CD4-positive, alpha-beta memory T cell (primary cell): ENCODE data around the gene SCAPER. TPM values are rescaled to one million over a fixed set of nuclear protein-coding genes. Genes with fewer than 3 reads are reported as not detected.
A peak's percentile ranks its signal among the peaks of the same experiment; 100 is the strongest.
"Not testable (repeated sequence)": the region's sequence is repeated elsewhere in the genome, so short reads cannot be mapped to it uniquely, and the experiment has no call there.

Experiments
- CTCF ChIA-PET: fragments of 350-600 bp; sonication (Branson Sonifier 250); formaldehyde crosslinking; loops from one replicate; lab custom pipeline; 2021; ENCODE audit warnings: inconsistent platforms; ENCODE audit not compliant: partially characterized antibody; lab: Charles Lee
- POLR2A ChIA-PET: fragments of 350-600 bp; sonication (Branson Sonifier 250); formaldehyde crosslinking; loops from one replicate; lab custom pipeline; 2021; ENCODE audit not compliant: partially characterized antibody; lab: Charles Lee
- DNase-seq, 5 donors: peaks; one replicate each; pipeline versions ENCODE4 v3.0.0 to v3.0.0-alpha.2; 2020 to 2022; ENCODE audit warnings: mixed read lengths in 1 of 5
- H3K27ac ChIP-seq: one replicate; pipeline ENCODE4 v1.7.0; 2013; ENCODE audit warnings: low read depth, low read length
- H3K27me3 ChIP-seq: 2 replicates; pipeline ENCODE4 v1.7.0; 2013; ENCODE audit warnings: mild to moderate bottlenecking, low read length, moderate library complexity; ENCODE audit not compliant: insufficient read depth
- H3K36me3 ChIP-seq: 2 replicates; pipeline ENCODE4 v1.7.0; 2013; ENCODE audit warnings: mild to moderate bottlenecking, low read length, moderate library complexity; ENCODE audit not compliant: insufficient read depth
- H3K4me1 ChIP-seq: 2 replicates; pipeline ENCODE4 v1.7.0; 2013; ENCODE audit warnings: mild to moderate bottlenecking, low read length, moderate library complexity; ENCODE audit not compliant: insufficient read depth
- H3K4me3 ChIP-seq, 2 donors: one replicate each; pipeline ENCODE4 v1.7.0; 2013; ENCODE audit warnings: low read length in 2 of 2, mild to moderate bottlenecking in 1 of 2
- H3K9me3 ChIP-seq, 2 donors: one replicate each; pipeline ENCODE4 v1.7.0; 2013; ENCODE audit warnings: low read length in 2 of 2, control low read depth in 1 of 2; ENCODE audit not compliant: control insufficient read depth in 1 of 2
- H3K27ac Mint-ChIP-seq, 7 donors: one replicate each; pipeline ENCODE4 v1.8.0; 2020 to 2021; ENCODE audit warnings: mixed read lengths in 7 of 7, mild to moderate bottlenecking in 6 of 7, inconsistent platforms in 3 of 7, moderate library complexity in 3 of 7
- H3K27me3 Mint-ChIP-seq, 2 donors: one replicate each; pipeline ENCODE4 v1.8.0; 2020 to 2021; ENCODE audit warnings: mixed read lengths in 2 of 2
- H3K36me3 Mint-ChIP-seq, 2 donors: one replicate each; pipeline ENCODE4 v1.8.0; 2020 to 2021; ENCODE audit warnings: mixed read lengths in 2 of 2, inconsistent platforms in 1 of 2, mild to moderate bottlenecking in 1 of 2
- H3K4me1 Mint-ChIP-seq, 4 donors: one replicate each; pipeline ENCODE4 v1.8.0; 2020 to 2021; ENCODE audit warnings: mixed read lengths in 4 of 4, mild to moderate bottlenecking in 1 of 4
- H3K4me3 Mint-ChIP-seq, 8 donors: one replicate each; pipeline ENCODE4 v1.8.0; 2020 to 2021; ENCODE audit warnings: mixed read lengths in 8 of 8, mild to moderate bottlenecking in 7 of 8, moderate library complexity in 6 of 8, inconsistent platforms in 3 of 8
- H3K9me3 Mint-ChIP-seq, 8 donors: one replicate each; pipeline ENCODE4 v1.8.0; 2020 to 2021; ENCODE audit warnings: mixed read lengths in 8 of 8, mild to moderate bottlenecking in 5 of 8, inconsistent platforms in 3 of 8, moderate library complexity in 1 of 8
- intact Hi-C: fragments of 100-400 bp; cut with micrococcal nuclease; formaldehyde crosslinking; loops from one replicate; pipeline ENCODE4 v1.15.1; 2023
- polyA plus RNA-seq, 2 donors: library from polyadenylated mRNA; unstranded; fragments of 300-500 nt; fragmentation: Illumina TruSeq; gene quantifications; one replicate each; pipeline ENCODE4 v1.2.3, GENCODE V29; 2021
- total RNA-seq, 2 experiments: library from RNA; stranded (reverse); gene quantifications; one replicate each; pipeline ENCODE4 v1.2.3, GENCODE V29; 2021

Gene SCAPER
- total and polyA plus RNA-seq, 4 experiments from 2014 or later = 7.2 to 41.4 (median 34.3) TPM

DNA sequence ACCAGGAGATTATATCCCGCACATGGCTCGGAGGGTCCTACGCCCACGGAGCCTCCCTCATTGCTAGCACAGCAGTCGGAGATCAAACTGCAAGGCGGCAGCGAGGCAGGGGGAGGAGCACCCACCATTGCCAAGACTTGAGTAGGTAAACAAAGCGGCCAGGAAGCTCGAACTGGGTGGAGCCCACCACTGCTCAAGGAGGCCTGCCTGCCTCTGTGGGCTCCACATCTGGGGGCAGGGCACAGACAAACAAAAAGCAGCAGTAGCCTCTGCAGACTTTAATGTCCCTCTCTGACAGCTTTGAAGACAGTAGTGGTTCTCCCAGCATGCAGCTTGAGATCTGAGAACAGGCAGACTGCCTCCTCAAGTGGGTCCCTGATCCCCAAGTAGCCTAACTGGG is 86.2 kb downstream of the SCAPER start:
- H3K4me1 ChIP-seq, H3K9me3 ChIP-seq, H3K27me3 ChIP-seq, intact Hi-C loops, H3K9me3 Mint-ChIP-seq, H3K36me3 ChIP-seq, H3K27me3 Mint-ChIP-seq, H3K4me3 ChIP-seq, CTCF ChIA-PET, H3K27ac ChIP-seq: not testable (repeated sequence)
- DNase-seq = peak in 3 of 5 donors; percentile 22 to 59 (median 30)
- POLR2A ChIA-PET = interaction anchor here (0.6 to 0.7 kb wide), 2 partner anchors 17 to 52 kb away, joined by 3 read pairs; no protein-coding TSS in a partner anchor
- peak overlapping the region in 3 of 7 donors; percentile 93 for H3K27ac Mint-ChIP-seq
- H3K4me1 Mint-ChIP-seq = peaks cover 21 to 41% (median 31%) of the 10 kb centered on the region in 4 donors
- peaks cover 11 to 19% of the 10 kb centered on the region in 2 donors for H3K36me3 Mint-ChIP-seq
- H3K4me3 Mint-ChIP-seq = peak overlapping the region in 7 of 8 donors; percentile 67 to 92 (median 83)

DNA sequence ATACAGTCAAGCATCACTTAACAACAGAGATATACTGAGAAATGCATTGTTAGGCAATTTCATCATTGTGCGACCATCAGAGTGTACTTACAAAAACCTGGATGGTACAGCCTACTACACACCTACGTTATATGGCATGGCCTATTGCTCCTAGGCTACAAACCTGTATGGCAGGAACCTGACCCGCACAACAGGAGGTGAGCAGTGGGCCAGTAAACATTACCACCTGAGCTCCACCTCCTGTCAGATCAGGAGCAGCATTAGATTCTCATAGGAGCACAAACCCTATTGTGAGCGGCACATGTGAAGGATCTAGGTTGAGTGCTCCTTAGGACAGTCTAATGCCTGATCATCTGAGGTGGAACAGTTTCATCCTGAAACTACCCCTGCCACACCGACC is 89.7 kb downstream of the SCAPER start:
- DNase-seq = no peak
- CTCF ChIA-PET = no interaction called here
- Histone ChIP-seq H3K36me3 (no peaks in the 10 kb centered on the region), H3K27ac (no peak overlapping the region), H3K9me3 (no peaks in the 10 kb centered on the region), H3K4me3 (no peak overlapping the region), H3K4me1 (peaks cover 5% of the 10 kb centered on the region), H3K27me3 (no peaks in the 10 kb centered on the region)
- Mint-ChIP-seq H3K36me3 (peaks cover 10 to 28% of the 10 kb centered on the region in 2 donors), H3K9me3 (peaks cover 0 to 6% (median 2%) of the 10 kb centered on the region in 8 donors), H3K27ac (peak overlapping the region in 3 of 7 donors; percentile 38 to 55 (median 38)), H3K27me3 (no peaks in the 10 kb centered on the region), H3K4me1 (peaks cover 21 to 41% (median 31%) of the 10 kb centered on the region in 4 donors), H3K4me3 (no peak overlapping the region)
- POLR2A ChIA-PET = no interaction called here
- intact Hi-C loops = no loop called here

DNA sequence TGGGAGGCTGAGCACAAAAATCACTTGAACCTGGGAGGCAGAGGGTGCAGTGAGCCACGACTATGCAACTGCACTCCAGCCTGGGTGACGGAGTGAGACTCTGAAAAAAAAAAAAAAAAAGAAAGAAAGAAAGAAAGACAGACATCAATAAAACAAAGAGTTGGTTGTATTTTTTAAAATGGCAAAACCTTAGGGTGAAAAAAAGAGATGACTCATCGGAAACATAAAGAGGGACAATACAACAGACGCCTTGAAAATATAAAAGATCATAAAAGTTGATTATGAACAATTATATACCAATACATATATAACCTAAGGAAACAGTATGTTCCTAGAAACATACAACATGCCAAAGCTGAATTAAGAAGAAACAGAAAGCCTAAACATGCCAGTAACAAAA is 92.8 kb downstream of the SCAPER start:
- CTCF ChIA-PET = no interaction called here
- intact Hi-C loops = no loop called here

DNA sequence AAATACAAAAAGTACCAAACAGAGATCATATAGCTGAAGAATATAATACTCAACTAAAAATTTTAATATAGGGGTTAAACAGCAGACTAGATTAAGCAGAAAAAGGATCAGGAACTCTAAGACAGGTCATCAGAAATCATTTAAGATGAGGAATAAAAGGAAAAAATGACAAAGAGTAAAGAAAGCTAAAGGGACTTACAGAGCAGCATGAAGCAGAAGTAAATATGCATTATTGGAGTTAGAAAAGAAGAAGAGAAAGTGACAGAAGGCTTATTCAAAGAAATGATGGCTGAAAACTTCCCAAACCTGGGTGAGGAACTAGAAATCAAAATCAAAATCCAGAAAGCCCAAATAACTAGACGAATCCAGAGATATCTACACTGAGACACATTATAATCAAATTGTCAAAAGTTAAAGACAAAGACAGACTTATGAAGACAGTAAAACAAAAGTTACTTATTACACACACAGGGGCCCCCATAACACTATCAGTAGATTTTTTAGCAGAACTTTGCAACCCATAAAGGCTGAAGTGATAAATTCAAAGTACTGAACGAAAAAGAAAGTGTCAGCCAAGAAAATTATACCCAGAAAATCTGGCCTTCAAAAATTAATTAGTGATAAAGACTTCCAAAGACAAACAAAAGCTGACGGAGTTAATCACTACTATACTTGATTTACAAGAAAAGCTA is 95.6 kb downstream of the SCAPER start:
- no peak overlapping the region for H3K27ac ChIP-seq

More for the DNA sequence above, 92.8 kb downstream of the SCAPER start:
- Mint-ChIP-seq H3K4me3 (no peak overlapping the region), H3K9me3 (peaks cover 0 to 10% (median 2%) of the 10 kb centered on the region in 8 donors), H3K4me1 (peaks cover 7 to 24% (median 17%) of the 10 kb centered on the region in 4 donors), H3K27ac (no peak overlapping the region), H3K36me3 (peaks cover 7 to 28% of the 10 kb centered on the region in 2 donors), H3K27me3 (no peaks in the 10 kb centered on the region)
- no peak overlapping the region for H3K4me3 ChIP-seq
- H3K4me1 ChIP-seq = no peaks in the 10 kb centered on the region
- H3K27me3 ChIP-seq = no peaks in the 10 kb centered on the region
- POLR2A ChIA-PET = no interaction called here
- no peaks in the 10 kb centered on the region for H3K36me3 ChIP-seq
- DNase-seq = no peak
- H3K9me3 ChIP-seq = no peaks in the 10 kb centered on the region
- no peak overlapping the region for H3K27ac ChIP-seq

DNA sequence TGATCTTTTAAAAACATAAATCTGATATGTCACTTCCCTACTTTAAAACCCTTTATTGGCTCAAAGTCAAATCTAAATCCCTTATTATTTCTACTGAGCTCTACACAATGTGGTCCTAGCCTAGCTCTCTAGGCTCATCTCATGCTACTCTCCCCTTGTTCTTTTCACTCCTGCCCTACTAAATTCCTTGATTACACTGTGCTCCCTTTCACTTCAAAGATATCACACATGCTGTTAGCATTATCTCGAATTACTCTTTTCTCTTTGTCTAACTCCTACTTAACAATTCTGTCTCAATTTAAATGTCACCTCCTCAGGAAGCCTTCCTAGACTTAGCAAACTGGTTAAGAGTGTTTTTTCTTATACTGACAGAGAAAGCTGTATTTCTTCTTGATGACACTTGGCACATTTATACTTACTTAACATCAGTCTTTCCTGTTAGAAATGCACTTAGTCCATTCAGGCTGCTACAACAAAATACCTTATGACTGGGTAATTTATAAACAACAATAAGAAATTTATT is 102.0 kb downstream of the SCAPER start:
- CTCF ChIA-PET = no interaction called here
- no peak overlapping the region for H3K4me3 ChIP-seq
- no peaks in the 10 kb centered on the region for H3K27me3 Mint-ChIP-seq
- peaks cover 37 to 50% of the 10 kb centered on the region in 2 donors for H3K36me3 Mint-ChIP-seq
- H3K9me3 ChIP-seq = no peaks in the 10 kb centered on the region
- no peak overlapping the region for H3K4me3 Mint-ChIP-seq
- no peaks in the 10 kb centered on the region for H3K4me1 ChIP-seq
- POLR2A ChIA-PET = no interaction called here
- DNase-seq = no peak
- intact Hi-C loops = no loop called here
- peaks cover 3% of the 10 kb centered on the region for H3K36me3 ChIP-seq
- H3K27ac ChIP-seq = no peak overlapping the region
- H3K9me3 Mint-ChIP-seq = no peaks in the 10 kb centered on the region
- H3K4me1 Mint-ChIP-seq = peaks cover 0 to 4% (median under 1%) of the 10 kb centered on the region in 4 donors
- peak overlapping the region in 1 of 7 donors; percentile 86 for H3K27ac Mint-ChIP-seq
- no peaks in the 10 kb centered on the region for H3K27me3 ChIP-seq

More for the DNA sequence above, 95.6 kb downstream of the SCAPER start:
- H3K4me3 Mint-ChIP-seq = peak overlapping the region in 1 of 8 donors; percentile 2
- peak overlapping the region in 1 of 7 donors; percentile 68 for H3K27ac Mint-ChIP-seq
- peaks cover 0 to 6% (median 2%) of the 10 kb centered on the region in 8 donors for H3K9me3 Mint-ChIP-seq
- CTCF ChIA-PET = interaction anchor here (2.0 kb wide), 1 partner anchor 10 kb away, joined by 4 read pairs; no protein-coding TSS in a partner anchor
- Histone ChIP-seq H3K9me3 (no peaks in the 10 kb centered on the region), H3K27me3 (no peaks in the 10 kb centered on the region), H3K4me1 (no peaks in the 10 kb centered on the region), H3K36me3 (no peaks in the 10 kb centered on the region), H3K4me3 (no peak overlapping the region)
- no peak for DNase-seq
- no peaks in the 10 kb centered on the region for H3K27me3 Mint-ChIP-seq
- POLR2A ChIA-PET = no interaction called here
- intact Hi-C loops = no loop called here
- peaks cover 0 to 17% (median 8%) of the 10 kb centered on the region in 4 donors for H3K4me1 Mint-ChIP-seq
- H3K36me3 Mint-ChIP-seq = peaks cover 9 to 24% of the 10 kb centered on the region in 2 donors

DNA sequence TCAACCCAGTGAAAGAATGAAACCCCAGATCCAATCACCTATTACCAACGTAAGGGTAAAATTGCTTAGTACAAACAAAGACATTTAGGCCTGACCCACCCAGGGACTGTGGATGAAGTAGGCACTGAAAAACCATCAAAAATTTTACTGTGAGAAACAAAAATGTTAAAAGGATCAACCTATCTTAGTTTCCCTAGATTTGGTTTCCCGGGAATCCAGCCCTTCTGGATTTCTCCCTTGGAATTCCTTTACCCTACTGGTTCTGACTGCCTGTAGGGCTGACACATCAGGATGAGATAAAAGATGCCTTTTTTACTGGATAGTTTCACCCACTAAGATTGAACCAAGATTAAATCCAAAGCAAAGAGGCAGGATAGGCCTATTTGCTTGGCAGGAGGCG is 102.7 kb downstream of the SCAPER start:
- ChIA-PET POLR2A (no interaction called here), CTCF (no interaction called here)
- Mint-ChIP-seq H3K36me3 (peaks cover 42 to 55% of the 10 kb centered on the region in 2 donors), H3K27me3 (no peaks in the 10 kb centered on the region), H3K27ac (no peak overlapping the region), H3K9me3 (no peaks in the 10 kb centered on the region), H3K4me1 (peaks cover 0 to 4% (median under 1%) of the 10 kb centered on the region in 4 donors), H3K4me3 (no peak overlapping the region)
- Histone ChIP-seq H3K4me1 (no peaks in the 10 kb centered on the region), H3K36me3 (peaks cover 3% of the 10 kb centered on the region), H3K9me3 (no peaks in the 10 kb centered on the region), H3K27ac (no peak overlapping the region), H3K27me3 (no peaks in the 10 kb centered on the region), H3K4me3 (no peak overlapping the region)
- DNase-seq = no peak
- intact Hi-C loops = no loop called here

DNA sequence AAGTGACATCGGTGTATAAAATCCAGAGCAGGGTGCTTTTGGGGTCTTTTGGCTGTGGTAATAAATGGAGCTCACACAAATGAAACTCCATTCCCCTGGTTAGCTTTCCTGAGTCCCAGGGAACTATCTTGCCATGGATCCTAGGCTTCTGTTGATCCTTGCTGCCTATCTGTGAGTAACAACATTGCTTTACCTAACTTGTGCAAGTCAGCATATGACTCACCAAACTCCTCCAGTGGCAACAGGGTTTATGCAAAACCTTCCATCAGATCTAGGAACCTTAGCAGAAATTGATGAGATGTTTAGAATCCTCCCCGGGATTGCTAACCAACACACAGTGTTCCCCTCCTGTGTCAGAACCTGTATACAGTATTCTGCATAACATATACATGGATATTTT is 105.4 kb downstream of the SCAPER start:
- H3K27me3 ChIP-seq = no peaks in the 10 kb centered on the region
- no peak overlapping the region for H3K27ac ChIP-seq
- H3K4me1 ChIP-seq = no peaks in the 10 kb centered on the region
- Mint-ChIP-seq H3K4me1 (peaks cover 0 to 4% (median 0%) of the 10 kb centered on the region in 4 donors), H3K27ac (no peak overlapping the region), H3K4me3 (no peak overlapping the region), H3K36me3 (peaks cover 50 to 64% of the 10 kb centered on the region in 2 donors), H3K27me3 (no peaks in the 10 kb centered on the region), H3K9me3 (no peaks in the 10 kb centered on the region)
- no peaks in the 10 kb centered on the region for H3K9me3 ChIP-seq
- intact Hi-C loops = no loop called here
- no peak for DNase-seq
- CTCF ChIA-PET = interaction anchor here (1.5 to 1.6 kb wide), 2 partner anchors 9 to 13 kb away, joined by 3 to 4 read pairs; no protein-coding TSS in a partner anchor
- no peak overlapping the region for H3K4me3 ChIP-seq
- peaks cover 6% of the 10 kb centered on the region for H3K36me3 ChIP-seq
- POLR2A ChIA-PET = no interaction called here
